GM23248 (cell line): ENCODE results near the gene GTF3C2.

ENCODE experiments used
- EZH2 ChIP-seq: fragments of 200-600 bp; sonication (generic); IDR thresholded peaks from 2 replicates; pipeline ENCODE4 v1.6.1; 2018; ENCODE audit warnings: antibody characterized with exemption, mild to moderate bottlenecking; ENCODE audit not compliant: insufficient read depth, poor library complexity, severe bottlenecking
- EZH2phosphoT487 ChIP-seq: fragments of 200-600 bp; sonication (generic); IDR thresholded peaks from 2 replicates; pipeline ENCODE4 v1.6.1; 2018; ENCODE audit warnings: antibody characterized with exemption, moderate library complexity, mild to moderate bottlenecking, low read depth; ENCODE audit not compliant: insufficient read depth

DNA sequence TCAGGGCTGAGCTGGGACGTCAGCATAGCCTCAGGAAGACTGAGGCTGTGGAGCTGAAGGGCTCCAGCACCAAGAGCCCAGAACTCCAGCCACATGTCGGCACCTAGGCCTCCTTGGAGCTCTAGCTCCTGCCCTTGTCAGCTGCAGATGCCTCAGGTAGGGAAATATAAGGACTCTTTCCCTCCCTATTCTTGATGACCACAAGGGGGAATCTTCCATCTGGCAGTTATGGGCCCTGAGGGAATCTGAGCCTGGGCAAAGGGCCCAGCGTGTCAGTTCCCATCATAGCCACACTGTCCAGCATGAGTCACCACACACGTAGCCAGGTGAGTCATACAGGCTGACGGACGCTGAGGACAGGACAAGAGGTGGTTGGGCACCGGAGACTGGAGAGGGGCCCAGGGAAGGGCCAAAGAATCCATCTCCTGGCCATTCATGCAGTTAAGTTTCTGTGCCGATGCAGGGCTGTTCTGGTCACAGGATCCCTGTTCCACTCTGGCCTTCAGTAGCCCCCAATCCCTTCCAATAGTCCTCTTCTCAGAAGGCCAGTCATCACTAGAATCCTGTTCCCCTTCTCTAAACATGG is 35.5 kb downstream of the GTF3C2 start:
- TF ChIP-seq EZH2phosphoT487, result no peak
- no peak for TF ChIP-seq EZH2
